CD4-positive, alpha-beta T cell treated with Interleukin-12 subunit alpha and Interleukin-12 subunit beta, for 1 hour (primary cell): Measurements from ENCODE around the gene LCTL.
"Not testable (repeated sequence)": the region's sequence is repeated elsewhere in the genome, so short reads cannot be mapped to it uniquely, and the experiment has no call there.

ENCODE experiments used
- DNase-seq: peaks from one replicate; pipeline ENCODE4 v3.0.0-alpha.2; 2020

The LCTL gene

GRCh38 chr15:66563566-66564110 lies 2.2 kb downstream of the LCTL start:
- DNase-seq: no peak

- DNase-seq: no peak
Measured at GRCh38 chr15:66563126-66563525, 2.7 kb downstream of the LCTL start.

- DNase-seq: no peak
Measured at GRCh38 chr15:66560856-66561525, 4.8 kb downstream of the LCTL start.

GRCh38 chr15:66558271-66558670 lies 7.5 kb downstream of the LCTL start:
- DNase-seq: no peak

- DNase-seq: no peak
Measured at GRCh38 chr15:66555685-66556084, 10.1 kb downstream of the LCTL start.

GRCh38 chr15:66545255-66545654 lies 20.5 kb downstream of the LCTL start:
- no peak for DNase-seq

- DNase-seq: no peak
Measured at GRCh38 chr15:66542896-66543295, 22.9 kb downstream of the LCTL start.

GRCh38 chr15:66535056-66535455 lies 30.7 kb downstream of the LCTL start:
- no peak for DNase-seq

- no peak for DNase-seq
Measured at GRCh38 chr15:66524838-66525237, 41.0 kb downstream of the LCTL start.

- DNase-seq: no peak
Measured at GRCh38 chr15:66523926-66524325, 41.9 kb downstream of the LCTL start.

GRCh38 chr15:66515901-66516322 lies 49.9 kb downstream of the LCTL start:
- no peak for DNase-seq

GRCh38 chr15:66514586-66514985 lies 51.2 kb downstream of the LCTL start:
- no peak for DNase-seq

GRCh38 chr15:66508293-66508883 lies 57.4 kb downstream of the LCTL start:
- no peak for DNase-seq

GRCh38 chr15:66505818-66506217 lies 60.0 kb downstream of the LCTL start:
- no peak for DNase-seq

GRCh38 chr15:66505430-66505811 lies 60.4 kb downstream of the LCTL start:
- no peak for DNase-seq

GRCh38 chr15:66504563-66505429 lies 61.0 kb downstream of the LCTL start, which contains the start of the genes RPL4 and ZWILCH:
Gene RPL4, minus strand, starts transcription at chr15:66504855. Its CDS starts 65 bp downstream, at chr15:66504790.
Gene ZWILCH, plus strand, starts transcription at chr15:66505326. Its CDS starts 13 bp downstream, at chr15:66505339.
- peak; percentile 89 for DNase-seq

GRCh38 chr15:66503780-66504562 lies 61.8 kb downstream of the LCTL start:
- DNase-seq: no peak

- DNase-seq: not testable (repeated sequence)
Measured at GRCh38 chr15:66503041-66503648, 62.7 kb downstream of the LCTL start.

GRCh38 chr15:66502491-66502890 lies 63.3 kb downstream of the LCTL start:
- no peak for DNase-seq

GRCh38 chr15:66500346-66500745 lies 65.5 kb downstream of the LCTL start:
- not testable (repeated sequence) for DNase-seq

GRCh38 chr15:66498501-66499386 lies 67.1 kb downstream of the LCTL start:
- peak; percentile 63 for DNase-seq
